Pancreas (tissue), 10 donors: ENCODE measurements around the gene PIK3R4. TPM values are rescaled to one million over a fixed set of nuclear protein-coding genes. Genes with fewer than 3 reads are reported as not detected.

ENCODE experiments used
- ATAC-seq, 4 donors: fragments of 200-7000 bp; cut with Tn5 transposase; one replicate each; pipeline versions ENCODE4 v1.8.0 to v1.9.1; 2020; ENCODE audit warnings: mild to moderate bottlenecking in 4 of 4, moderate library complexity in 4 of 4
- DNase-seq, 6 donors: peaks; one replicate each; pipeline ENCODE4 v3.0.0-alpha.2; 2020
- FAIRE-seq: peaks from 2 replicates; lab custom pipeline; 2012; peaks lifted over from hg19 to GRCh38; lab: Jason Lieb, UNC
- H3K27ac ChIP-seq, 4 donors: fragments of 200-600 bp; sonication (generic); 1 replicate in 3 of 4; 2 replicates in 1 of 4; pipeline versions ENCODE4 v1.5.0 to v1.8.0; 2020
- H3K27me3 ChIP-seq, 4 donors: fragments of 200-600 bp; one replicate each; pipeline ENCODE4 v1.8.0; 2021
- H3K36me3 ChIP-seq, 3 donors: fragments of 200-600 bp; sonication (generic) in 1 of 3; one replicate each; pipeline versions ENCODE4 v1.5.0 to v1.8.0; 2020 to 2021
- H3K4me1 ChIP-seq, 3 donors: fragments of 200-600 bp; one replicate each; pipeline ENCODE4 v1.8.0; 2021
- H3K4me3 ChIP-seq, 4 donors: fragments of 200-600 bp; sonication (generic) in 2 of 4; one replicate each; pipeline versions ENCODE4 v1.5.0 to v1.8.0; 2020 to 2021
- H3K9me3 ChIP-seq, 4 donors: fragments of 200-600 bp; one replicate each; pipeline ENCODE4 v1.8.0; 2021
- WGBS, 2 donors: extraction: QIAGEN DNeasy Blood & Tissue Kit; methylation state at CpG; one replicate each; pipeline ENCODE4 v1.1.7; 2013; 5-methylcytosine and 5-hydroxymethylcytosine counted together
- intact Hi-C, 3 donors: fragments of 100-400 bp; cut with DNase I; formaldehyde crosslinking; loops; one replicate each; pipeline versions ENCODE4 v1.11.1 to v1.14.2; 2022
- polyA plus RNA-seq, 2 donors: library from polyadenylated mRNA; stranded (reverse); fragments of 200-250 nt; gene quantifications; one replicate each; pipeline ENCODE4 v1.2.3, GENCODE V29; 2013
- total RNA-seq, 6 donors: library from RNA; stranded (reverse); fragmentation: NEBNext Ultra II Directional in 4 of 6; extraction: Animal tissue kit (Norgen Biotek cat#: 25700) in 4 of 6; gene quantifications; one replicate each; pipeline versions ENCODE4 v1.2.1 to v1.2.4, GENCODE V29; 2021 to 2023
- TF ChIP-seq, protein P1 (sequence below), 4 donors: fragments of 200-600 bp; sonication (generic) in 3 of 4; IDR thresholded peaks; one replicate each; pipeline versions ENCODE4 v1.5.0 to v1.8.0; 2021; ENCODE audit warnings: antibody characterized with exemption in 4 of 4
- donor health status: healthy with polysubstance abuse.
- donor health status: DM: no; HTN: no; CAD: no; lungs with moderate emphysema.
- donor health status: DM: no; HTN: no; CAD: no.
- donor health status: control.
- donor health status: control.
- donor health status: Bipolar disorder and iron deficiency.
- donor health status: DM: yes; HTN: yes; CAD: no.
- donor health status: DM: no; HTN: no; CAD: no.
- donor health status: DM: no; HTN: no; CAD: no.
- donor health status: DM: yes; HTN: yes; CAD: no.

Gene PIK3R4
- total and polyA plus RNA-seq, 8 donors: 6.7 to 16.6 (median 11.1) TPM

DNA sequence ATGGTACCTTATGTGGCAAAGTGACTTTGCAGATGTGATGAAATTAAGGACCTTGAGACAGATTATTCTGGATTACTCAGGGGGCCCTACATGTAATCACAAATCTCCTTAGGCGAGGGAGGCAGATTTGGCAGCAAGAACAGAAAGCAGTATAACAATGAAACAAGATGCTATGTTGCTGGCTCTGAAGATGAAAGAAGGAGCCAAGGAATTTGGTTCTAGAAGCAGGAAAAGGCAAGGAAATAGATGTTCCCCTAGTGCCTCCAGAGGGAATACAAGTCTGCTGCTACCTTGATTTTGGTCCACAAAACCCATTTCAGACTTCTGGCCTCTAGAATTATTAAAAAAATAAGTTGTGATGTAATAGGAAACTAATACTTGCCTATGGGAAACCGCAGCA, 64.5 kb downstream of the PIK3R4 start:
- intact Hi-C loops: no loop called here
- Histone ChIP-seq H3K9me3 (no peaks in the 10 kb centered on the region), H3K4me3 (no peak overlapping the region), H3K27me3 (no peaks in the 10 kb centered on the region), H3K4me1 (no peaks in the 10 kb centered on the region), H3K36me3 (peaks cover 0 to 42% (median 14%) of the 10 kb centered on the region in 3 donors), H3K27ac (no peak overlapping the region)
- no peak for DNase-seq
- no peak for ATAC-seq
- WGBS, 2 donors: 90 to 92% methylated on average over 2 of the region's 2 CpGs
- TF ChIP-seq, protein P1, sequence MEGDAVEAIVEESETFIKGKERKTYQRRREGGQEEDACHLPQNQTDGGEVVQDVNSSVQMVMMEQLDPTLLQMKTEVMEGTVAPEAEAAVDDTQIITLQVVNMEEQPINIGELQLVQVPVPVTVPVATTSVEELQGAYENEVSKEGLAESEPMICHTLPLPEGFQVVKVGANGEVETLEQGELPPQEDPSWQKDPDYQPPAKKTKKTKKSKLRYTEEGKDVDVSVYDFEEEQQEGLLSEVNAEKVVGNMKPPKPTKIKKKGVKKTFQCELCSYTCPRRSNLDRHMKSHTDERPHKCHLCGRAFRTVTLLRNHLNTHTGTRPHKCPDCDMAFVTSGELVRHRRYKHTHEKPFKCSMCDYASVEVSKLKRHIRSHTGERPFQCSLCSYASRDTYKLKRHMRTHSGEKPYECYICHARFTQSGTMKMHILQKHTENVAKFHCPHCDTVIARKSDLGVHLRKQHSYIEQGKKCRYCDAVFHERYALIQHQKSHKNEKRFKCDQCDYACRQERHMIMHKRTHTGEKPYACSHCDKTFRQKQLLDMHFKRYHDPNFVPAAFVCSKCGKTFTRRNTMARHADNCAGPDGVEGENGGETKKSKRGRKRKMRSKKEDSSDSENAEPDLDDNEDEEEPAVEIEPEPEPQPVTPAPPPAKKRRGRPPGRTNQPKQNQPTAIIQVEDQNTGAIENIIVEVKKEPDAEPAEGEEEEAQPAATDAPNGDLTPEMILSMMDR (IDR thresholded peaks at IDR 0.05): no peak
- FAIRE-seq: no peak

DNA sequence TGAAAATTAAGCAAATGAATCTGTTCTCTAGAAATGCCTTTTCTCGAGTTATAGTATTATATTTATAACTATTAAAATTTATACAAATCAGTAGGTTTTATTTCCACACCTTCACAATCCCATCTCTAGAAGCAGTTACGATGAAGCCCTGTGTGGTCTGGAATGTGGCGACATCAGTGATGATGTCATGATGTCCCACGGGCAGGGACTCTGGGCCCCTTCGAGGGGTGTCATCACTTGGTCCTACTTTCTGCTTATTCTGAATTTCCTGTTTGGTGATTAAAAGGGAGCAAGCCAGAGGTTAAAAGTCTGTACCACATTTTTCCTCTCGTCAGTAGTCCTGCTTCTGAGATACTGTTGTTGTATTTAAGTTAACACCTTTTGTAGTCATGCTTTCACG, 67.4 kb downstream of the PIK3R4 start:
- FAIRE-seq (no peak), ATAC-seq (no peak), DNase-seq (no peak)
- intact Hi-C loops: no loop called here
- H3K4me1 ChIP-seq: no peaks in the 10 kb centered on the region
- H3K9me3 ChIP-seq: no peaks in the 10 kb centered on the region
- WGBS, 2 donors: 89 to 91% methylated on average over 7 of the region's 7 CpGs
- peaks cover 0 to 42% (median 14%) of the 10 kb centered on the region in 3 donors for H3K36me3 ChIP-seq
- TF ChIP-seq, protein P1 (IDR thresholded peaks at IDR 0.05): no peak
- H3K27me3 ChIP-seq: no peaks in the 10 kb centered on the region
- H3K4me3 ChIP-seq: no peak overlapping the region
- H3K27ac ChIP-seq: no peak overlapping the region

DNA sequence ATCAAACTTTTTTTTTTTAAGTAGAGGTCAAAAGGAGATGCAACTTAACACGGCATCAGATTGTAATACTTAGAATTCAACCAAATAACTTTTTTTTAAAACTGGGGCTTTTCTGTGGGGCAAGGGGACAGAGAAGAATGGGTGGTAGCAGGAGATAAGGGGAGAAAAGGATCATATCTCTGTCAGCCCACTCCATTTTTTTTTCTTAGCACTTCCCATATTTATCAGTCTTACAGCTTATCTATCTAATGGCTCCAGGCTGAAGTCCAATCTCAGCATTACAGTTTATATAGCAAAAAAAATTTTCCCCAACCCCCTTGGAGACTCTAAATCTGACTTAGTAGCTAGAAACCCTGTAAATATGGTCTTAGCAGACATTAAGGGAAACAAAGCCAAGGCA, 69.3 kb downstream of the PIK3R4 start:
- FAIRE-seq (no peak), DNase-seq (no peak), ATAC-seq (no peak)
- Histone ChIP-seq H3K27ac (no peak overlapping the region), H3K36me3 (peaks cover 0 to 23% (median 7%) of the 10 kb centered on the region in 3 donors), H3K9me3 (no peaks in the 10 kb centered on the region), H3K4me1 (no peaks in the 10 kb centered on the region), H3K4me3 (no peak overlapping the region), H3K27me3 (no peaks in the 10 kb centered on the region)
- WGBS, 2 donors: 84 to 89% methylated on average over 1 of the region's 1 CpG
- intact Hi-C loops: no loop called here
- TF ChIP-seq, protein P1 (IDR thresholded peaks at IDR 0.05): no peak

DNA sequence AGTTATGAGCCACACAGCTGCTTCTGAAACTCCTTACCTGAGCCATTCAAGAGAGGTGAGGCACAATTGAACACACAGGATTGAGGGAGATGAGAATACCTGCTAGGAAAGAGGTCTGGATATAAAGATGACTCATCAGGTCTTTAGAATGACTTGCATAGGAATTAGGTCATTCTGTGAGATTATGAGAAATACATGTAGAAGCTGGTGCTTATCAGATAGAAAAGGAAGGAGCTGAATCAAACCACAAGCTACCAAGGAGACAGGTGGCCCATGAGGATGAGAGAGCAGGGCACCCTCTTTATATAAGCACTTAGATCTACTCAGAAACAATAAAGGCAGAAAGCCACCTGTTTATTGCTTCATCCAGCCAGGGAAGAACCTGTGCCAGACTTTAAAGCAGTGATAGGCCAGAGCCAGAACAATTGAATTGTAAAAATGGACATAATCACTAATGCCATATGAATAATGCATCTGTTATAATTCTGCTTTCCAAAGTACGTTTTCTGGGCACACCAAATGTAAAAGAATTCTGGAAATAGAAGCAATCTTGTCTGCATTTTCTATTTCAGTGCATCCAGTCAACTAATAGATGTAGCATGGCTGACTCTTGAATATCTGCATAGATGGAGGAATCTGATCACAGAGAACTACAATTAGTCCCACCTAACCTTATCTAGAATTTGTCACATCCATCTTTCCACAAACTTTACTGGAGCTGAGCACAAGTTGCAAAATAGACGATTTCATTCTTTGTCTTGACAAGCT, 74.9 kb downstream of the PIK3R4 start:
- no peak for ATAC-seq
- no peak for DNase-seq
- no peaks in the 10 kb centered on the region for H3K27me3 ChIP-seq
- no peaks in the 10 kb centered on the region for H3K36me3 ChIP-seq
- intact Hi-C loops: no loop called here
- WGBS, 2 donors: 78 to 91% methylated on average over 2 of the region's 2 CpGs
- TF ChIP-seq, protein P1 (IDR thresholded peaks at IDR 0.05): no peak
- no peak for FAIRE-seq
- no peaks in the 10 kb centered on the region for H3K9me3 ChIP-seq
- H3K4me1 ChIP-seq: no peaks in the 10 kb centered on the region
- H3K4me3 ChIP-seq: no peak overlapping the region
- no peak overlapping the region for H3K27ac ChIP-seq

DNA sequence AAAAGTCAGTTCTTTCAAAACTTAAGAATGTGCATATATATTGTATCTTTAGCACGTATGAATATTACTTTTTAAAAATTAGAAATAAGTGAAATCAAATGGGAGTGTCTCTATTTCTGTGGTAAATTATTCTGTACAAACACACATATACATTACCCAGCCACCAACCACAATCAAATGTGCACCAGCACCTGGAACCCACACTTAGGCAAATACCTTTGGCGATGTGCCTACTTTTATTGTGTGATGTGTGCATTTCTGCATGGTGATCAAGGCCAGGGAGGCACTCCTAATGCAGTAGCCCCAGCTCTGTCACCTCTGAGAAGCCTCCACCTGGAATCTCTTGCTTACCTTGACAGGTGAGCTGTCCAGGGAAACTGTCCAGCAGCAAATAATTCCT, 76.9 kb downstream of the PIK3R4 start:
- no peak for ATAC-seq
- WGBS, 2 donors: 80 to 81% methylated on average over 2 of the region's 2 CpGs
- intact Hi-C loops: no loop called here
- H3K4me1 ChIP-seq: no peaks in the 10 kb centered on the region
- no peaks in the 10 kb centered on the region for H3K27me3 ChIP-seq
- H3K4me3 ChIP-seq: no peak overlapping the region
- no peaks in the 10 kb centered on the region for H3K36me3 ChIP-seq
- H3K27ac ChIP-seq: no peak overlapping the region
- DNase-seq: no peak
- H3K9me3 ChIP-seq: no peaks in the 10 kb centered on the region
- no peak for FAIRE-seq
- TF ChIP-seq, protein P1 (IDR thresholded peaks at IDR 0.05): no peak
